HTERT RPE-1 (cell line): ENCODE data around the gene ZNF493.

Experiments used
- in situ Hi-C: fragments of 300-500 bp; cut with MboI; formaldehyde crosslinking; loops from 4 replicates; pipeline ENCODE4 v1.14.3; 2020; ENCODE audit warnings: low sequenced_read_pairs

The ZNF493 gene

GRCh38 chr19:21396893-21397572, at the start of gene ZNF493:
Gene ZNF493, plus strand, starts transcription at chr19:21397133. Its CDS starts 105 bp downstream, at chr19:21397238.
- in situ Hi-C loops = no loop called here

- in situ Hi-C loops = no loop called here
Measured at GRCh38 chr19:21352830-21353229, 44.1 kb upstream of the ZNF493 start.

- in situ Hi-C loops = no loop called here
Measured at GRCh38 chr19:21358768-21359451, 38.0 kb upstream of the ZNF493 start, which contains the start of gene ZNF738. Gene ZNF738, plus strand, starts transcription at chr19:21359000. Its CDS starts 141 bp downstream, at chr19:21359141.

- in situ Hi-C loops = no loop called here
Measured at GRCh38 chr19:21362291-21362690, 34.6 kb upstream of the ZNF493 start.

- in situ Hi-C loops = no loop called here
Measured at GRCh38 chr19:21383980-21384582, 12.9 kb upstream of the ZNF493 start.

- in situ Hi-C loops = no loop called here
Measured at GRCh38 chr19:21396121-21396520, 812 bp upstream of the ZNF493 start.

- in situ Hi-C loops = no loop called here
Measured at GRCh38 chr19:21398851-21399250, 1.9 kb downstream of the ZNF493 start.

GRCh38 chr19:21402303-21402985, 5.5 kb downstream of the ZNF493 start:
- in situ Hi-C loops = no loop called here

GRCh38 chr19:21410166-21410565, 13.2 kb downstream of the ZNF493 start:
- in situ Hi-C loops = no loop called here

- in situ Hi-C loops = no loop called here
Measured at GRCh38 chr19:21422244-21422643, 25.3 kb downstream of the ZNF493 start.

GRCh38 chr19:21423057-21424041, 26.4 kb downstream of the ZNF493 start:
- in situ Hi-C loops = no loop called here

- in situ Hi-C loops = no loop called here
Measured at GRCh38 chr19:21430675-21431074, 33.7 kb downstream of the ZNF493 start.

- in situ Hi-C loops = no loop called here
Measured at GRCh38 chr19:21432590-21432989, 35.7 kb downstream of the ZNF493 start.

GRCh38 chr19:21434516-21434915, 37.6 kb downstream of the ZNF493 start:
- in situ Hi-C loops = no loop called here

GRCh38 chr19:21434967-21435544, 38.1 kb downstream of the ZNF493 start:
- in situ Hi-C loops = no loop called here

- in situ Hi-C loops = no loop called here
Measured at GRCh38 chr19:21439201-21439751, 42.3 kb downstream of the ZNF493 start.

GRCh38 chr19:21440321-21440720, 43.4 kb downstream of the ZNF493 start:
- in situ Hi-C loops = no loop called here

- in situ Hi-C loops = no loop called here
Measured at GRCh38 chr19:21451187-21451586, 54.3 kb downstream of the ZNF493 start.

GRCh38 chr19:21454901-21455300, 58.0 kb downstream of the ZNF493 start:
- in situ Hi-C loops = no loop called here

- in situ Hi-C loops = no loop called here
Measured at GRCh38 chr19:21460686-21461085, 63.8 kb downstream of the ZNF493 start.
